Mesothelial cell of epicardium (in vitro differentiated cells): ENCODE measurements around the gene COMTD1. TPM values are rescaled to one million over a fixed set of nuclear protein-coding genes. Genes with fewer than 3 reads are reported as not detected.

Source experiments
- DNase-seq, 2 experiments: peaks; one replicate each; pipeline ENCODE4 v3.0.0; 2021; ENCODE audit warnings: low spot score in 2 of 2; ENCODE audit not compliant: unreplicated experiment in 2 of 2
- H3K27ac Mint-ChIP-seq: 2 replicates; pipeline ENCODE4 v1.8.0; 2021; ENCODE audit warnings: mixed read lengths
- H3K27me3 Mint-ChIP-seq: 2 replicates; pipeline ENCODE4 v1.8.0; 2021; ENCODE audit warnings: low read depth, mixed read lengths
- H3K36me3 Mint-ChIP-seq: 2 replicates; pipeline ENCODE4 v1.8.0; 2021; ENCODE audit warnings: mixed read lengths
- H3K4me1 Mint-ChIP-seq: 2 replicates; pipeline ENCODE4 v1.8.0; 2021; ENCODE audit warnings: mixed read lengths
- H3K4me3 Mint-ChIP-seq: 2 replicates; pipeline ENCODE4 v1.8.0; 2021; ENCODE audit warnings: mild to moderate bottlenecking, moderate library complexity, mixed read lengths
- H3K9me3 Mint-ChIP-seq: 2 replicates; pipeline ENCODE4 v1.8.0; 2021; ENCODE audit warnings: mixed read lengths
- total RNA-seq: library from RNA; stranded (reverse); gene quantifications from 3 replicates; pipeline ENCODE4 v1.2.1, GENCODE V29; 2021
- TF ChIP-seq, protein P1 (sequence below): fragments of 200-600 bp; sonication (generic); IDR thresholded peaks from one replicate; pipeline ENCODE4 v1.5.0; 2021; ENCODE audit warnings: antibody characterized with exemption; ENCODE audit not compliant: unreplicated experiment

The COMTD1 gene
- total RNA-seq, 1 donor from 2014 or later: 13.9 TPM

DNA sequence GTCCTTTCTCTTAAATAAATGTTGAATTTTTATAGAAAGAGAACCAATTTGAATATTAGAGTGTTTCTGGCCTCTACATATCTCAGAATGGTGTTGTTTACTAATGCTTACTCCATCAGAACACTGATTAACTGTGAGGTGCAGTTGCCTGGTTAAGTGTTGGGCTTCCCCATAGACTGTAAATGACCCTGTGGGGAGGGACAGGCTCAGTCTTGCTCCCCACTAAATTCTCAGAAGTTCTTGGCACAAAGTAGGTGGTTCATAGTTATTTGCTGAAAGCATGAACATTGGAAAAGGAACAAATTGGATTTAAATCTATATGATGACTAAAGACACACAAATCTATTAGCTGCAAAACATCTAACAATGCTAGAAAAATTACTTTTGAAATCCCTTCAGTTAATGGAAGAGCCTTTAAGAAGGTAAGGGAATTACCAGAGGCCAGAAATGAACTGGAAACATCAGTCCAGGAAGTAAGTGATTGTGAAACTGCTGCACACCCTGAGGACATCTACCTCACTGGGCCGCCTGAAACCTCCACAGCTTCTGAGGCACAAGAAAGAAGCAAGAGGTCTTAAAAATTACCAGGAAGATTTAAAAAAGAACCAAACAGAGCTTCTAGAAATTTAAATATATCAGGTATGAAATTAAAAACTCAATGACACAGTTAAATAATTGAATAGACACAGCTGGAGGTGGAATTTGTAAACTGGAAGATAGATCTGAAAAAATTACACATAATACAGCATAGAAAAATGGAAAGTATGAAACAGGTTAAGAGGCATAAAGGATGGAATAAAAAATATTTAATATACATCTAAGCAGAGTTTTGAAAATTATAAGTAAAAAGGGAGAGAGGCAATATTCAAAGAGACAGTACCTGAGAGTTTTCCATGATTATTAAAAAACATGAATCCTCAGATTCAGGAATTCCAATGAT, 17.8 kb upstream of the COMTD1 start:
- Mint-ChIP-seq H3K4me3 (no peak overlapping the region), H3K27me3 (no peaks in the 10 kb centered on the region), H3K27ac (no peak overlapping the region), H3K9me3 (peaks cover 21% of the 10 kb centered on the region), H3K4me1 (no peaks in the 10 kb centered on the region), H3K36me3 (peaks cover 14% of the 10 kb centered on the region)
- TF ChIP-seq, protein P1, sequence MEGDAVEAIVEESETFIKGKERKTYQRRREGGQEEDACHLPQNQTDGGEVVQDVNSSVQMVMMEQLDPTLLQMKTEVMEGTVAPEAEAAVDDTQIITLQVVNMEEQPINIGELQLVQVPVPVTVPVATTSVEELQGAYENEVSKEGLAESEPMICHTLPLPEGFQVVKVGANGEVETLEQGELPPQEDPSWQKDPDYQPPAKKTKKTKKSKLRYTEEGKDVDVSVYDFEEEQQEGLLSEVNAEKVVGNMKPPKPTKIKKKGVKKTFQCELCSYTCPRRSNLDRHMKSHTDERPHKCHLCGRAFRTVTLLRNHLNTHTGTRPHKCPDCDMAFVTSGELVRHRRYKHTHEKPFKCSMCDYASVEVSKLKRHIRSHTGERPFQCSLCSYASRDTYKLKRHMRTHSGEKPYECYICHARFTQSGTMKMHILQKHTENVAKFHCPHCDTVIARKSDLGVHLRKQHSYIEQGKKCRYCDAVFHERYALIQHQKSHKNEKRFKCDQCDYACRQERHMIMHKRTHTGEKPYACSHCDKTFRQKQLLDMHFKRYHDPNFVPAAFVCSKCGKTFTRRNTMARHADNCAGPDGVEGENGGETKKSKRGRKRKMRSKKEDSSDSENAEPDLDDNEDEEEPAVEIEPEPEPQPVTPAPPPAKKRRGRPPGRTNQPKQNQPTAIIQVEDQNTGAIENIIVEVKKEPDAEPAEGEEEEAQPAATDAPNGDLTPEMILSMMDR: no peak
- DNase-seq: no peak

DNA sequence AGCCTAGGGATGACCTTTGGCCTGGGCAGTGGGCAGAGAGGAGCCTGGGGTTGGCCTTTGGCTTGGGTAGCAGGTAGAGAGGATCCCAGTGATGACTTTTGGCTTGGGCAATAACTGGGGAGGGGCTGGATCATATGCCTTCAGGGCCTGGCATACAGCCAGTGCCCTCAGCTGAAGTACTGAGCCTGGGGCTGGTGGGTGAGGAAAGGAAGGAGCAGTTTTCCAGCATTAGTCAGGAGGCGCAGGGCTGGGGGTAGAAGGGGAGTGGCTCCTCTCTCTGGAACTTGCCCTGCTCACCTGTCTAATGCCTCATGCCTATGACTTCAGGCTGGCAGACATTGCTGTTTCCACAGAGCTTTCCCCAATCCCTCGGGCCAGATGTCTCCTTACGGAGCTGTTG, 15.2 kb upstream of the COMTD1 start:
- H3K9me3 Mint-ChIP-seq: peaks cover 21% of the 10 kb centered on the region
- H3K27ac Mint-ChIP-seq: no peak overlapping the region
- H3K4me1 Mint-ChIP-seq: peaks cover under 1% of the 10 kb centered on the region
- H3K27me3 Mint-ChIP-seq: no peaks in the 10 kb centered on the region
- H3K36me3 Mint-ChIP-seq: peaks cover 14% of the 10 kb centered on the region
- H3K4me3 Mint-ChIP-seq: no peak overlapping the region
- TF ChIP-seq, protein P1: no peak
- DNase-seq: no peak

DNA sequence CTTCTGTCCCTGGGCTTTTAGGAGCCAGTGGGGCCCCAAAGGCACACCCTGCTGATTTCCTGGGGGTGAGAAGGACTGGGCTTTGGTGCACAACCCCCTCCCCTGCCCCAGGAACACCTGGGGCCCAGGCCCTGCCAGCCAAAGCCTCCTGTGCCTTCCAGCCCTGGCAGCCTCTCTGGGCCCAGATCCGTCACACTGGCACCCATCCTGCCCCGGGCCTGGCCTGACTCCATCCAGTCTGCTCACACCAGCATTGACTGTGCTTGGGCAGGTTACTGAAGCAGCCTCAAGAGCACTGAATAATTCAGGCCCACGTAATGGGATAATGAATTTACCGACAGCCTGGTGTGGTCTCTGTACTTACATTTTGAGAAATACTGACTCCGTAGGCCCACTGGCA, 12.0 kb upstream of the COMTD1 start:
- DNase-seq: no peak
- Mint-ChIP-seq H3K4me1 (peaks cover 5% of the 10 kb centered on the region), H3K27me3 (peaks cover 5% of the 10 kb centered on the region), H3K27ac (no peak overlapping the region), H3K9me3 (peaks cover 8% of the 10 kb centered on the region), H3K36me3 (peaks cover 3% of the 10 kb centered on the region), H3K4me3 (no peak overlapping the region)
- TF ChIP-seq, protein P1: no peak

DNA sequence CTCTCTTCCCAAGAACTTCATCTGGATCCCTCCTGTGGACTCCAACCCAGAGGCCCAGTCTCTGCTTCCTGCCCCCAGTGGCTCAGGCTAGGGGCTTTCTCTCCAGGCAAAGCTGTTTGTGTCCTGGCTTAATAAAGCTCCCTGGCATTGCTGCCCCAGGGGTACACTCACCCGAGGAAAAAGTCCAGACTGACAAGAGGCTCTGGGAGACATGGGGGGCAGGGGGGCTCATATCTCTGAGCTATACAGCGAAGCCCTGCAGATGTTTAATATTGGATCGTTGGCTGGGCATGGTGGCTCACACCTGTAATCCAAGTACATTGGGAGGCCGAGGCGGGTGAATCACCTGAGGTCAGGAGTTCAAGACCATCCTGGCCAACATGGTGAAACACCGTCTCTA, 10.7 kb upstream of the COMTD1 start:
- Mint-ChIP-seq H3K4me1 (peaks cover 5% of the 10 kb centered on the region), H3K36me3 (no peaks in the 10 kb centered on the region), H3K27ac (no peak overlapping the region), H3K4me3 (no peak overlapping the region), H3K9me3 (peaks cover 4% of the 10 kb centered on the region), H3K27me3 (peaks cover 6% of the 10 kb centered on the region)
- TF ChIP-seq, protein P1: no peak
- no peak for DNase-seq

DNA sequence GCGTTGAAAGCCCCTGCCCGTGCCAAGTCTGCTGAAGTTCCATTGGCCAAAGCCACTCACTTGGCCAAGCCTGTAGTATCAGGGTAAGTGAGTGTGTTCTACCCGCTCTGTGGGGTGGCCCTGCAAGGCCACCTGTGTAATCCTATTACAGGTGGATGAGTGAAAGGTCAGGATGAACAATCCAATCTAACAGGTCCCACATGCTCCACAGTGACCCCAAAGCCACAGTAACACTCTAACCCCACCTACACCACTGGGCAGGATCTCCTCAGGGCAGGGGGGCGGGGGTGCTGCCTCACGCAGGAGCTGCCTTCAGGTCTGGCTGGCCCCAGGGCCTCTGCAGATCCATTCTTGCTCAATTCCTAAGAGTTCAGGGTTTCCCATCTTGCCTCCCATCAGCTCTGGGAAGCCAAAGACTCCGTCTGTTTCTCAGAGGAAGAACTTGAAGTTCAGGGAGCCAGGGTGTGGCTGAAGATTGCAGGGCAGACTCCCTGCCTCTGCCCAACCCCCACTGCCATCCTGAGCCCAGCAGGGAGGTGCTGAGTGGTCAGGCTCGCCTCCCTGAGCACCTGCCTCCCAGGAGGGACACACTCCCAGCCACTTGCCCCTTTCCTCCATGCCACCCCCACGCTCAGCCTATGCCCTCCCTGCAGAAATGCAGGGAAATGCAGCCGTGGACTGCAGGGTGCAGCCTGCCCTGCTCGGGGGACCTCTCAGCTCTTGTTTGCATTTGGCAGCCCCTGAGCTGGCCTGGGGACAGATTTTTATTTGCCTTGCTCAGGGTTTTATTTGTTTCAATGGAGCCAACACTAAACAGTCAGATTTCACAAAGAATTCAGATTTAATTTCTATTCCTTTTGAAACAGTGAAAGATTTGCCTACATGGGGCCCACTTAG, 9.8 kb upstream of the COMTD1 start:
- H3K27ac Mint-ChIP-seq: no peak overlapping the region
- TF ChIP-seq, protein P1: no peak

More for the DNA sequence above, 9.8 kb upstream of the COMTD1 start:
- no peak for DNase-seq
- H3K4me1 Mint-ChIP-seq: peaks cover 5% of the 10 kb centered on the region
- H3K9me3 Mint-ChIP-seq: peaks cover 4% of the 10 kb centered on the region
- H3K27me3 Mint-ChIP-seq: peaks cover 6% of the 10 kb centered on the region
- H3K36me3 Mint-ChIP-seq: no peaks in the 10 kb centered on the region
- no peak overlapping the region for H3K4me3 Mint-ChIP-seq
